GM21390 (cell line): ENCODE data around the gene MAP2K1.
"Not testable (repeated sequence)": the region's sequence is repeated elsewhere in the genome, so short reads cannot be mapped to it uniquely, and the experiment has no call there.

Experiments
- ATAC-seq: cut with Tn5 transposase; IDR thresholded peaks from one replicate; pipeline ENCODE4 v1.9.1; 2021; ENCODE audit not compliant: unreplicated experiment

The MAP2K1 gene

DNA sequence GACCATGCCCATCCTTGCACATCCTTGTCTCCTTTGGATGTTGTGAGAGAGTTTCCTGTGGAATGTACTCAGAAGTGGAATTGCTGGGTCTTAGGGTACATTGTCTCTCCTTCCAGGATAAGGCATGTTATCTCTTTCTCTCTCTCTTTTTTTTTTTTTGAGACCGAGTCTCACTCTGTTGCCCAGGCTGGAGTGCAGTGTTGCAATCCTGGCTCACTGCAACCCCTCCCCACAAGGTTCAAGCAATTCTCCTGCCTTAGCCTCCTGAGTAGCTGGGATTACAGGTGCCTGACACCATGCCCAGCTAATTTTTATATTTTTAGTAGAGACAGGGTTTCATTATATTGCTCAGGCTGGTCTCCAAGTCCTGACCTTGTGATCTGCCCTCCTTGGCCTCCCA, 6.3 kb downstream of the MAP2K1 start:
- ATAC-seq = not testable (repeated sequence)

GRCh38 chr15:66394472-66394871, 7.8 kb downstream of the MAP2K1 start:
- ATAC-seq = no peak

DNA sequence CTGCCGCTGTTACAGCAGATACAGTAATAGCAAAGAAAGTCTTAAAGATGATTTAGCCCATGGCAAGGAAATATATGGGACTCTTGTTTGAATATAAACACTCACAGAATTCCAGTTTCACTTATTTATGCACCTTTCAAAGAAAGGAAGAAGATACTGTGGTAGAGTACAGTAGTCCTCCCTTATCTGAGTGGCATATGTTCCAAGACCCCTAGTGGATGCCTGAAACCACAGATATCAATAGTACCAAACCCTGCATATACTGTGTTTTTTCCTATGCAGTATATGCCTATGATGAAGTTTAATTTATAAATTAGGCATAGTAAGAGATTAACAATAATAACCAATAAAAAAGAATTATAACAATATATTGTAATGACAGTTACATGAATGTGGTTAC, 8.2 kb downstream of the MAP2K1 start:
- no peak for ATAC-seq

DNA sequence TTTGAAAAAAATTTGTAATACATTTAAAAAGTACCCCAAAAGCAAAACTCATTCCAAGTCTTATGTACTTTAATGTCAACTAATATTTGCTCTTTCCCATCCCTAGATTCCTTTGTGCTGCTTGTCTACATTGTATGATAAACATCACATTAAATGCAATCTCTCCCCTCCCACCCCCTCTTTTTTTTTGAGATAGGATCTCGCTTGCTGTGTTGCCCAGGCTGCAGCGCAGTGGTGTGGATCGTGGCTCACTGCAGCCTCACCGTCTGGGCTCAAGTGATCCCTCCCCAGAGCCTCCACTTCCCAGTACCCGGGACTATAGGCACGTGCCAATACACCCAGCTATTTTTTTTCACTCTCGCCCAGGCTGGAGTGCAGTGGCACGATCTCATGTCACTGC, 12.6 kb downstream of the MAP2K1 start:
- no peak for ATAC-seq

GRCh38 chr15:66400351-66400774, 13.7 kb downstream of the MAP2K1 start:
- ATAC-seq = no peak

DNA sequence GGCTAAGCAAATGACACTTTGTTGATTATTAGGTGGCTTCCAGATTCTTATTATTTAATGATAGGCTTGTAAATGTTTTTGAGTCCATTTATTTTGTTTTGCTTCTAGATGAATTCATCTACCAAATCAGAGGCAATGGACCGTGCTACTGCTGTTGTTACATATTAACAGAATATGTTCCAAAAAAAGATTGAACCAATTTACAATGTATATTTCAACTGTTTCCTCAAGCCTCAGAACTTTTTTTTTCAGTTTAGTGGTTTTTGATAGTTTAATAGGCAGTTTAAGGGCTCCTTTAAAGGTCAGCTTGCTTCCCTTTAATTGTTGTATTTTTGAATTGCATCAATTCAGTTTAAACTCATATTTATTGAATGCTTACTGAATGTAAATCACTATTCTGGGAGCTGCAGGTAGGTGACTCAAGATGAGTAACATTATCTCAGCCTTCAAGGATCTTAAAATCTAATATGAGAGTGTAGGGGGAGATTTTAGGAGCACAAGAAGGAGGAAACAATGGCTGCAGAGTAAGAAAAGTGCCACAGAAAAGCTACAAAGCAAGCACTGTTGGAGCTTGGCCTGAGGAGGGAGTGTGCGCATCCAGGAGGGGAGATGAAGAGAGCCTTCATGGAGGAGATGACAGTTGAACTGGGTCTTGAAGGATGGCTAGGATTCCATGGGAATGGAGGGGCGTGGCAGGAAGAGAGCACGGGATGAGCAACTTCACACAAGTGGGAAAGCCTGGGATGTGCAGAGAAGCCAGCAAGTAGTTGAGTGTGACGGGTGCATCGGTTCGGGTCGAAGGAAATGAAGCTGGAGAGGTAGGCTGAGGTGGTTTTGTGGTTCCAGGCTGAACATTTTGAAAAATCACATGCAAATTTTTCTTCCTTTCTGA, 14.7 kb downstream of the MAP2K1 start:
- ATAC-seq = no peak

DNA sequence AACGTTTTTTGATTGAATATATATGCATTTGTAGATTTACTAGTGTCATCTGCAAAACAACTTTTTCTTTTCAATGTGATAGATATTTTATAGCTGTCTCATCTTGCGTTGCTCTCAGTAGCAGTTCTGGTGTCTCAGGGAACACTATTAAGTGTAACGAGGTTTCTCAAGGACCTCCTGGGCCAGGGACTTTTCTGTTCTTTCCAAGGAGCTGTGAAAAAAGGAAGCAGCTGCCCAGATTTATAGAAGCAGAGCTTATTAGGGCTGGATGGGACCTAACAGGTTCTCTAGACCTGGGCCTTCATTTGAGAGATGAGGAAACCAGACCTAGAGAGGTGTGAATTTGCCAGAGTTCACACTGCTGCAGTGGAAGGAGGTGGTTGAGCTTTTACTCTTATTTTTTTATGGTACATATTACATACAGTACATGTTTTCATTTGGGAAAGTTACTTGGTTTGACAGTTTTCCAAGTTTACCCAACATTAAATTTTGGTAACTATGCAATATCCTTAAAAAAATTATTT, 16.1 kb downstream of the MAP2K1 start:
- no peak for ATAC-seq

DNA sequence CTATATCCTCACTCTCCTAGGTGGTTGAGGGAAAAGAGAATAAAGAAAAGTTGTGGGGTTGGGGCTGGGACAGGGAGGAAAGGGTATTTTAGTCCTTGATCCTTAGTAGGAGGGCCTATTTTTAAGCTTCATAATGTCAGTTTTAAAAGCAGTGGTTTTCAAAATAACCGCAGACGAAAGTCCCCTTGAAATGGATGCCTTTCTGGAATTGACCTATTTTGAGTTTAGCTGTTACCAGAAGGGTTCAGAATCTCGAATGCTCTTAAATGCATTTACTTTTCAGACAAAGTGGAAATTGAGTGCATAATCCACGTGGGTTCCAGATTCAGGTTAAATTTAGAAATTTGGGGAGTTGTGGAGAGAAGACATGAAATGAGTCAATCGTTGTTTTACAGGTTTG, 16.6 kb downstream of the MAP2K1 start:
- no peak for ATAC-seq

DNA sequence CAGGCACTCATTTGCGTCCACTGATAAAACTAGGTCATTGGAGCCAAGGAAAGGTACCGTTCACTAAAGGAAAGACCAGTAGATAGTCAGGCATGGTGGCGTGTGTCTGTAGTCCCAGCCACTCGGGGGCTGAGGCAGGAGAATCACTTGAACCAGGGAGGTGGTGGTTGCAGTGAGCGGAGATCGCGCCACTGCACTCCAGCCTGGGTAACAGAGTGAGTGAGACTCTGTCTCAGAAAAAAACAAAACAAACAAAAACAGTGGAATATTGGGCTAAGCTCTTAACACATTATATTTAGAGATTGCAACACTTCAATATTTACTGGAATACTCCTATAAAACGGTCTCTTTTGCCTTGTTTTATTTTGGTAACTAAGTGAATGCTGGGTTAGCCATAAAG, 17.4 kb downstream of the MAP2K1 start:
- ATAC-seq = no peak

DNA sequence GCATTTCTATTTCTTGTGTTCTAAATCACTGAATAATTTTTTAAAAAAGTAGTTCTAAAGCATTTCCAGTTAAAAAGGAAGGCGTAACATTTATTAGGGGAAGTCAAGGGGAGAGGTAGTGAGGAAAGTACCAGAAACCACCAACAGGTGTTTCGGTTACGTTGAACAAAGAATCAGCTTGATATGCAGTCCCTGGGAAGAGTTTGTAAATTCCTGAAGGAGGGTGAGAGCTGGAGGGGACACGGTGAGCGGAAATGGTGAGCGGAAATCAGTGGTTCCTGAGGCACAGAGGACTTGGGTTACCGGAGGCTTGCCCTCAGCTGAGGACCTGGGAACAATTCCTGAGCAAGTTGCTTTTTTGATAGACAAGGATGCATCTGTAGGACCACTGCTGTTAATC, 17.8 kb downstream of the MAP2K1 start:
- no peak for ATAC-seq

- ATAC-seq = no peak
Measured at GRCh38 chr15:66405007-66405406, 18.3 kb downstream of the MAP2K1 start.

- no peak for ATAC-seq
Measured at GRCh38 chr15:66405615-66406014, 18.9 kb downstream of the MAP2K1 start.

GRCh38 chr15:66408254-66408653, 21.5 kb downstream of the MAP2K1 start:
- ATAC-seq = no peak

GRCh38 chr15:66408675-66409282, 22.1 kb downstream of the MAP2K1 start:
- no peak for ATAC-seq

GRCh38 chr15:66409565-66410108, 22.9 kb downstream of the MAP2K1 start:
- no peak for ATAC-seq

GRCh38 chr15:66411190-66411589, 24.5 kb downstream of the MAP2K1 start:
- no peak for ATAC-seq

GRCh38 chr15:66412220-66412619, 25.5 kb downstream of the MAP2K1 start:
- no peak for ATAC-seq

GRCh38 chr15:66413579-66413978, 26.9 kb downstream of the MAP2K1 start:
- ATAC-seq = no peak

DNA sequence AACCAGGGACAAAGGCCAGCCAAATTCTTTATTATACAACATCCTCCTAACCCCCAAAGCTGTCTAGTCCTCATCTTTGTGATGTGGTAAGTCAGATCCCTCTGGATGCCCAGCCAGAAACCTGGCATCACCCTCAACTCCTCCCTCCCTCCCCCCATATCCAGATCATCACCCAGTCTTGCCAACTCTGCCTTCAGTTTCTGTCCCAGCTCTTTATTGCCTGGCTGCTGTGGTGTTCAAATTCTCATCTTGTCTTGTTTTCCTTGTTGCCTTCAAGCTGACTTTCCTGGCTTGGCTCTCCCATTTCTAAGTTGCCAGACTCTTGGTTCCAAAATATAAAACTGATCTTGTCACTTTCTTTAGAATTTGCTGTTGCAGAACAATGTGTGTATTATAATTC, 28.6 kb downstream of the MAP2K1 start:
- ATAC-seq = no peak

DNA sequence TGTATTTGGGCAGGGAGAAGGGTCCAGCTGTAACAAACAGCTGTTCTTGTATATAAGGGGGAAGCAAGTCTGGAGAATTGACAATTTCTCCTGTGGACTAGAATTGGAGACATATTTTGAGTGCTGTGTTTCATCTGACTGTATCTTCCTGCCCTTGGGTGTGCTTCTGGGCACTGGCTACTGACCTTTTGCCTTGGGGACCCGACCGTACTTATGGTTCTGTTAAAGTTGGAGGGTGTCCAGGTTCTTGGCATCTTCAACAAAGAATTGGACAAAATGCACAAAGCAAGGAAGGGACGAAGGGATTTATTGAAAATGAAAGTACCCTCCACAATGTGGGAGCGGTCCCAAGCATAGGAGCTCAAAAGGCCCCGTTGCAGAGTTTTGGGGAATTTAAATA, 31.0 kb downstream of the MAP2K1 start:
- ATAC-seq = no peak

- no peak for ATAC-seq
Measured at GRCh38 chr15:66419471-66419870, 32.8 kb downstream of the MAP2K1 start.

DNA sequence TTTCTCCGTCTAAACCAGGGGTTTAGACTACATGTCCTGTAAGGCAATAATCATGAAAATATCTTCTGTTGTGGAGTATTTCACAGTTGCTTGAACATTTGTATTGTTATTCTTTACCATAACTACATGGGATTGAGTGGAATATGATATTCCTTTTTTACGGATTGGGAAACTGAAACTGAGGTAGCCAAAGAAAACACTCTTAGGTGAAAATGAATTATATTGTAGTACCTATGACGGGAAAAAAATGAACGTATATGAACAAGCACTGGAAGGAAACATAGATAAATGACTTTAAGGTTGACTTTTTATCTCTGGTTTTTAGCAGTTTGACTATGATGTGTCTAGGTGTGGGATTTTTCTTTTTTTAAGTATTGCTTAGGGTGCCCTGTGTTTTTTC, 35.6 kb downstream of the MAP2K1 start:
- ATAC-seq = no peak
